SK-N-MC (cell line): Measurements from ENCODE around the gene MAGEB3.

Experiments used
- DNase-seq: peaks from one replicate; pipeline ENCODE4 v3.0.0-alpha.2; 2011; ENCODE audit warnings: low read depth, low spot score
- H3K27ac ChIP-seq: fragments of 200-600 bp; sonication (generic); 2 replicates; pipeline ENCODE4 v1.5.1; 2016; ENCODE audit warnings: mixed run types
- H3K36me3 ChIP-seq: fragments of 200-600 bp; sonication (generic); 2 replicates; pipeline ENCODE4 v1.6.1; 2017; ENCODE audit warnings: antibody characterized with exemption, low read length, mixed read lengths; ENCODE audit not compliant: insufficient read depth
- H3K4me3 ChIP-seq: fragments of 200-600 bp; sonication (generic); 2 replicates; pipeline ENCODE4 v1.5.1; 2016
- H3K9ac ChIP-seq: fragments of 200-600 bp; sonication (generic); 2 replicates; pipeline ENCODE4 v1.8.0; 2017; ENCODE audit warnings: mixed run types, mixed read lengths; ENCODE audit not compliant: insufficient read length
- H3K9me3 ChIP-seq: fragments of 200-600 bp; sonication (generic); 2 replicates; pipeline ENCODE4 v1.6.1; 2017; ENCODE audit warnings: low read depth, mild to moderate bottlenecking, antibody characterized with exemption, low read length, moderate library complexity, mixed read lengths
- EZH2 ChIP-seq: fragments of 200-600 bp; sonication (generic); IDR thresholded peaks from one replicate; pipeline ENCODE4 v1.6.1; 2017; ENCODE audit warnings: antibody characterized with exemption
- FOXP2 ChIP-seq: optimal IDR thresholded peaks from 2 replicates; pipeline ENCODE3; 2011; ENCODE audit warnings: mild to moderate bottlenecking, moderate library complexity; ENCODE audit not compliant: insufficient read depth; ENCODE audit errors: extremely low read length, control extremely low read depth
- POLR2AphosphoS5 ChIP-seq: IDR thresholded peaks from 2 replicates; pipeline ENCODE4 v1.6.1; 2012; ENCODE audit warnings: mild to moderate bottlenecking, low read depth, low read length, borderline replicate concordance

The MAGEB3 gene

GRCh38 chrX:30261012-30261411 lies 30.6 kb downstream of the MAGEB3 start:
- DNase-seq, result no peak
- TF ChIP-seq EZH2 (no peak), FOXP2 (no peak), POLR2AphosphoS5 (no peak)
- H3K9ac ChIP-seq, result no peak overlapping the region
- no peaks in the 10 kb centered on the region for H3K9me3 ChIP-seq
- no peaks in the 10 kb centered on the region for H3K36me3 ChIP-seq
- no peak overlapping the region for H3K4me3 ChIP-seq
- no peak overlapping the region for H3K27ac ChIP-seq

DNA sequence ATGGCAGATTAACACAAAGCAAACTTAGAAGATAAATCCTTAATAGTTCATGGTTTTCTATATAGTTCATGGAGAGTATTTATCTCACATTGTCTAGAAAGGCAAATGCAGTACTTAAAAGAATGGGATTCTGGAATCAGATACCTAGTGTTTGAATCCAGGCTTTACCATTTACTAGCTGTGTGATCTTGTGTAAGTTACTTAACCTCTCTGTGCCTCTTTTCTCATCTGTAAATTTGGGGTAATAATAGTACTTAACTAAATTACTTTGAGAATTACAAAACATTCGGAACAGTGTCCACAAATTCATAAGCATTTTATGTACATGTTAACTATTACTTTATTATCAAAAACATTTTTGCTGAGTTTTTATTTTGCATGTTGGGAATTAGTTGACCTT lies 32.3 kb downstream of the MAGEB3 start:
- H3K27ac ChIP-seq, result no peak overlapping the region
- no peak overlapping the region for H3K9ac ChIP-seq
- H3K9me3 ChIP-seq, result no peaks in the 10 kb centered on the region
- DNase-seq, result no peak
- H3K36me3 ChIP-seq, result no peaks in the 10 kb centered on the region
- TF ChIP-seq FOXP2, result no peak
- no peak for TF ChIP-seq POLR2AphosphoS5
- no peak for TF ChIP-seq EZH2
- no peak overlapping the region for H3K4me3 ChIP-seq

GRCh38 chrX:30270639-30271038 lies 40.2 kb downstream of the MAGEB3 start:
- Histone ChIP-seq H3K27ac (no peak overlapping the region), H3K4me3 (no peak overlapping the region), H3K36me3 (no peaks in the 10 kb centered on the region), H3K9me3 (no peaks in the 10 kb centered on the region), H3K9ac (no peak overlapping the region)
- TF ChIP-seq EZH2 (no peak), POLR2AphosphoS5 (no peak), FOXP2 (no peak)
- no peak for DNase-seq

DNA sequence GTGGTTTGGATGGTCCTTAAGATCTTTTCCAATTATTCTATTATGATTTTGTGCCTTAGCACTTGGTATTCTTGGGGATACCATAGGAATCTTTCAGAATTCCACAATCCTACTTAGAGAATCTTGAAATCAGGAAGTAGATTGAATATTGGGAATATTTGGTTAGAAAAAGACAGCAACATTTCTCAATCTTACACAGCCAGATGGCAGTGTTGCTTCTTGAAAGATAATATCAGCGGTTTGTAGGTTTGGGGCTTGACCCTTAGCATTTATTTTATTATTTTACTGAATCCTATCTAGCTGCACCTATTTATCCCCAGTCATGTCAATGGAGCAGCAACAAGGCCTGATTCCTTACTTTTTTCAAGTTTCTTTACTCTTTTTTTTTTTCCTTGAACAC lies 45.0 kb downstream of the MAGEB3 start:
- Histone ChIP-seq H3K4me3 (no peak overlapping the region), H3K36me3 (no peaks in the 10 kb centered on the region), H3K27ac (no peak overlapping the region), H3K9ac (no peak overlapping the region), H3K9me3 (no peaks in the 10 kb centered on the region)
- no peak for DNase-seq
- TF ChIP-seq FOXP2, result no peak
- no peak for TF ChIP-seq EZH2
- TF ChIP-seq POLR2AphosphoS5, result no peak

DNA sequence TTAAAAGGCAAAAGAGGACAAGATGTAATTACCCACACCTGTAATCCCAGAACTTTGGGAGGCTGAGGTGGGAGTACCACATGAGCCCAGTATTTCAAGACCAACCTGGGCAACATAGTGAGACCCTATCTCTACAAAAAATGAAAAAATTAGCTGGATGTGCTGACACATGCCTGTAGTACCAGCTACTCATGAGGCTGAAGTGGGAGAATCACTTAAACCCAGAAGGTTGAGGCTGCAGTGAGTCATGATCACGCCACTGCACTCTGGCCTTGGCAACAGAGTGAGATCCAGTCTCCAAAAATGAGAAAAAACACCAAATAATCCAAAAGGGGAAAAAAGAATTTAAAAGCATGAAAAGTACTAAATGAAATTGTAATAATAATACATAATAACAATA lies 47.9 kb downstream of the MAGEB3 start:
- Histone ChIP-seq H3K27ac (no peak overlapping the region), H3K36me3 (no peaks in the 10 kb centered on the region)

GRCh38 chrX:30280428-30280827 lies 50.0 kb downstream of the MAGEB3 start:
- Histone ChIP-seq H3K36me3 (no peaks in the 10 kb centered on the region), H3K27ac (no peak overlapping the region), H3K4me3 (no peak overlapping the region), H3K9ac (no peak overlapping the region), H3K9me3 (no peaks in the 10 kb centered on the region)
- TF ChIP-seq FOXP2 (no peak), EZH2 (no peak), POLR2AphosphoS5 (no peak)
- DNase-seq, result no peak

More for the DNA sequence above, 47.9 kb downstream of the MAGEB3 start:
- no peak for TF ChIP-seq FOXP2
- TF ChIP-seq POLR2AphosphoS5, result no peak
- TF ChIP-seq EZH2, result no peak
- Histone ChIP-seq H3K4me3 (no peak overlapping the region), H3K9ac (no peak overlapping the region), H3K9me3 (no peaks in the 10 kb centered on the region)
- DNase-seq, result no peak

DNA sequence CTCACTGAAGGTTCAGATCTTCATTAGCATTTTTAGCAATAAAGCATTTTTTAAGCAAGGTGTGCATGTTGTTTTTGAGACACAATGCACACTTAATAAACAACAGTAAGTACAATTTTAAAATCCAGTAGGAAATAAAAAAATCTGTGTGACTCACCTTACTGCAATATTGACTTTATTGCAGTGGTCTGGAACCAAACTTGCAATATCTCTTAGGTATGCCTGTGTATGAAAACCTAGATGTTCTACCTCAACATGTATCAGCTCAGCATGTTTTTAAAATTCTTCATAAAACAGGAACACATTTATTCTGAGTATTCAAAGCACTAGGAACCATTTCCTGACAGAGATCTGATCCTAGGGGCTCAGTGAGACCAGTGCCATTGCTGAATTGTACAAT lies 52.1 kb downstream of the MAGEB3 start:
- H3K9ac ChIP-seq, result no peak overlapping the region
- H3K27ac ChIP-seq, result no peak overlapping the region
- no peaks in the 10 kb centered on the region for H3K36me3 ChIP-seq
- no peak overlapping the region for H3K4me3 ChIP-seq
- no peaks in the 10 kb centered on the region for H3K9me3 ChIP-seq
- TF ChIP-seq FOXP2 (no peak), POLR2AphosphoS5 (no peak), EZH2 (no peak)
- DNase-seq, result no peak

- TF ChIP-seq FOXP2, result no peak
- no peak for TF ChIP-seq POLR2AphosphoS5
- TF ChIP-seq EZH2, result no peak
- DNase-seq, result no peak
- Histone ChIP-seq H3K4me3 (no peak overlapping the region), H3K9ac (no peak overlapping the region), H3K27ac (no peak overlapping the region), H3K36me3 (no peaks in the 10 kb centered on the region), H3K9me3 (no peaks in the 10 kb centered on the region)
These were observed 53.2 kb downstream of the MAGEB3 start for GRCh38 chrX:30283456-30284200.
